Dedifferentiated amniotic fluid mesenchymal stem cell (primary cell): ENCODE measurements around the gene LPCAT1.

Experiments used
- DNase-seq: peaks from one replicate; pipeline ENCODE4 v3.0.0-alpha.2; 2016; ENCODE audit errors: extremely low spot score

Gene LPCAT1

DNA sequence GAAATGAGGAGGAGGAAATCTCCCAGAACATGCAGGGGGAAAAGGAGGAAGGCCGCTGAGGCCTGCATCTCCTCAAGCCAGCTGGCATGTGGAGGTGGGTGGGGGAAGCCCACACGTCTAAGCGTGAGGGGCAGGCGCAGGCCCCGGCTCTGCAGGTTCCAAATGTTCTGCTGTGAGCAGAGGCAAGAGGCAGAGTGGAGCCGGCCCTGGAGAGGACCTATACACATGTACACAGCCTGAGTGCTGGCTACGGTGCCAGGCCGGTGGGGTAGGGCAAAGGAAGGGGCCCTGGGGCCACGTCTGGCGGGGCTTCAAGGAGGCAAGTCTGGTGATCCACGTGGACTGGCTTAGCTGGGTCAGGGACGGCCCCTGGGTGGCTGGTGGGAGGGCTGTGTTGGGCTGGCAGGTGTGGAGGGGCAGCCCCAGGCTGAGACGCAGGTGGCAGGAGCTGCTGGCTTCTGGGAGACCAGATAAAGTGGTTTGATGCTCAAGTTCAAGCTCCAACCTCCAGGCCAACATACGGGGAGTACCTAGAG is 26.4 kb downstream of the LPCAT1 start:
- DNase-seq = no peak

DNA sequence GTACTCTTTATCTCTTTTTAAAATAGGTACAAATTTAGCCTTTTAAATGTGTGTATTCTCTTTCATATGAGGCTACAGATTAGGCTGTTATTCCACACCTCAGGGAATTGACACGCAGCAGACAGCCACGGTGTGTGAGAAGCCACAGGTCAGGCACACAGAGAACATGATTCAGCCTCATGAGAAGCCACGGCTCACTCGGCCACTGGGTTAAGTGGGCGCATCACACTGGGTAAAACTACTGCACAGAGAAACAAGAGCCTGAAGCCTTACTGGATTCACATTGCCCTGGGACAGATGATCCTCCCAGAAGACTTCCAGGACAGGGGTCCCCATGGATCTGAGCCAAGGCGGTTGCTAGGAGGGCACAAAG is 28.2 kb downstream of the LPCAT1 start:
- DNase-seq = no peak

DNA sequence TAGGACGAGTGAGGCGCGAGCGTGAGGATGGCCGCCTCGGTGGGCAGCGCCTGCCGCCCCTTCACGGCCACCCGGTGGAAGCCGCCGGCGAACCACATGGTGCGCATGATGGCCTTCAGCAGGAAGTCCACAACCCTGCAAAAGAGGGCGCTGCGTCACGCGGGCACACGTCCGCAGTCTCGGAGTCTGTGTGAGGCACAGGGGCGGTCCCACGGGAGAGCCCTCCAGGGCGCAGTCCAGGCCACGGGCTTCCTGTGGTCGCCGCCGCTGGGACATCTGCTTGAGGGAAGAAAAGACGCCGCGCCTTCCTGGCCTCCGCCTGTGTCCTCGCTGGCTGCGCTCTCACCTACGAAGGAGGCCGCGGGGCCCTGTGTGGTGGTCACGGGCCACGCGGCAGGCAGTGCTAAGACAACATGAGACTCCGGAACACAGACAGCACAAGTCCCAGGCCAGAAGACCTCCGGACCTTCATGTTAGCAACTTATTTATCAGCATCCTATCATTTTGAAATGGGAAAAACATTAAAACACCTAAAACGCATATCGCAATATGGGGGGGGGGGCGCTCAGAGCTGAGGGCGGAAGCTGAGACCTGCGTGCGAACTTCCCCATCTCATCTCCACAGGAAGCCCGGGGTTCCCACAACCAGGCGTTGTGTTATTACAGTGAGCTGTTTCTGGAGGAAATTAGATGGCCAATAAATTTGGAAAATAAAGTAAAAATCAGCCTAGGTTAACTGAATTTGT is 28.8 kb downstream of the LPCAT1 start:
- no peak for DNase-seq

DNA sequence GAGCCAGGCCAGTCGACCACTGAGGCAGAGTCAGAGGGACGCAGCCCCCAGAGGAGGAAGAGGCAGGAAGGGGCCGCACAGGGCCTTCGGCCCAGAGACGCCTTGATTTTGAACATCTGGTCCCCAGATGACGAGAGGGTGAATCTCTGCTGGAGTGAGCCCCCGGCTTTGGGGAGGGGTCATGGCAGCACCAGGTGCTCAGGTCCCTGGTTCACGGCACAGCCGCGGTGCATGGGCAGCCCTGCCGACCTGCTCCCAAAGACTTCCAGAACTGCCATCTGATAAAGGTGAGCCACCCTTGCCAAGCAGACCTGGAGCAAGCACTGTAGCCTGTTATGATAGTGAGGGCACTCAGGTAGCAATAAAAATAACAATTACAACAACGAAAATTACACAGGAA is 29.8 kb downstream of the LPCAT1 start:
- no peak for DNase-seq

DNA sequence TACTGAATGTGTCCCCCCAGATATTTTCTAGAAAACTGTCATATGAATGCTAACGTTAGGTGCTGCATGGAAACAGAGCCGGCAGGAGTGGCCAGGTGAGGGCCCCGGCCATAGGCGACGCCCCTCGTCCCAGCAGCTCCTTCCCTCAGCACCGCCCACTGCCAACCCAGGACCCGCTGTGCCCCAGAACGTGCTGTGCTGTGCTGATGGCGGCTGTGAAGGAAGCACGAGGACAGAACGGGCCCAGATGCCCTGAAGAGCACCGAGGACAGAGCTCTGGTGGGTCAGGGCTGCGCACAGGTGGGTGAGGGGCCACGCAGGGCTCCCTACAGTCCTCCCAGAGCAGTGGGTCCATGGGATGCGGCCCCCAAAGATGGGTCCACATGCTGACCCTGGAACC is 30.3 kb downstream of the LPCAT1 start:
- DNase-seq = no peak

DNA sequence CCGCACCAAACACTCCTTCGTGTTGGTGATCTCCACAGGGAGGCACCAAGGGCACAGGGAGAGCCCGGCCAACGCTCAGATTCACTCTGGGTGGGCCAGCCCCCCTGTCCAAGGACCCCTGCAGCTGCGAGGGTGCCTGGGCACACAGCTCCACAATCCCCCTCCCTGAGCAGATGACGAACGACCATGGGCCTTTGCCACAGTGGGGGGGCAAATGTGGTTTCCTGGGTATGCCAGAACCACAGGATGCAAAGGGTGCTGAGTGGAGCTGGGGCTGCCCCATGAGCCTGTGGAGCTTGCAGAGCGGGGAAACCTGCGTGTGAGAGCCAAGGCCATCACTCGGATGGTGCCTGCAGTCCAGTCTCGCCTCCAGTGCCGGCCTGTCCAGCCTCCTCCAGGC is 31.0 kb downstream of the LPCAT1 start:
- DNase-seq = no peak

DNA sequence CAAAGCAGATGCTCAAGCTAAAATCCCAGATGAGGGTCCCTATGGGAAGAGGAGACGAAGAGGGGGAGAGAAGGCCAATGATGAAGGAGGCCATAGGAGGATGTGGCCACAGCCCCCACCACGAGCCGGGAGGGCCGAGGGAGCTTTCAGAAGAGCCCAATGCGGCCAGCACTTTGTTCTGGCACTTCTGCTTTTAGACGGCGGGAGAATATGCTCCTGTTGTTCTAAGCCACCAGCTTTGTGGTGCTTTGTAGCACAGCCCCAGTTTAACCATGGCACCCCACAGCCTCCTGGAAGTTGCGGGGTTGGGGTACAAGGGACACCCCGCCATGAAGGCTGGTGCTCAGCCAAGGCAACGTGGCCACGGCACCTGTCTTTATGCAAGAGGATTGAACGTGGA is 33.4 kb downstream of the LPCAT1 start:
- DNase-seq = no peak

DNA sequence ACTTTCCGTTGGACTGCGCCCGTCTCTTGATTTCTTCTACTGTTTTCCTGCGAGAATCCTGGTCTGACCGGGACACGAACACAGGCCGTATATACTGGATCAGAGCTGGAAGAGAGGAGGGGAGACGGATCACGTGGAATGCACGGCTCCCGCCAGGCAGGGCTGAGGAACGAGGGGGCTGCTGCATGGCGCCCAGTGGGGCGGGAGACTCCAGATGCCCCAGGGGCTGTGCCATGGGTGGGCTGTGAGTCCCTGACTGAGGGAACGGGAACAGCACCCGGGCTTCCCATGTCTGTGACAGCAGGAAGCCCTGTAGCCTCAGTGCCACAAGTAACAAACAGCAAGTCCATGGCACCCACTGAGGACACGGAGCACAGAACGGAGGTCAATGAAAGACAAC is 34.0 kb downstream of the LPCAT1 start:
- no peak for DNase-seq

DNA sequence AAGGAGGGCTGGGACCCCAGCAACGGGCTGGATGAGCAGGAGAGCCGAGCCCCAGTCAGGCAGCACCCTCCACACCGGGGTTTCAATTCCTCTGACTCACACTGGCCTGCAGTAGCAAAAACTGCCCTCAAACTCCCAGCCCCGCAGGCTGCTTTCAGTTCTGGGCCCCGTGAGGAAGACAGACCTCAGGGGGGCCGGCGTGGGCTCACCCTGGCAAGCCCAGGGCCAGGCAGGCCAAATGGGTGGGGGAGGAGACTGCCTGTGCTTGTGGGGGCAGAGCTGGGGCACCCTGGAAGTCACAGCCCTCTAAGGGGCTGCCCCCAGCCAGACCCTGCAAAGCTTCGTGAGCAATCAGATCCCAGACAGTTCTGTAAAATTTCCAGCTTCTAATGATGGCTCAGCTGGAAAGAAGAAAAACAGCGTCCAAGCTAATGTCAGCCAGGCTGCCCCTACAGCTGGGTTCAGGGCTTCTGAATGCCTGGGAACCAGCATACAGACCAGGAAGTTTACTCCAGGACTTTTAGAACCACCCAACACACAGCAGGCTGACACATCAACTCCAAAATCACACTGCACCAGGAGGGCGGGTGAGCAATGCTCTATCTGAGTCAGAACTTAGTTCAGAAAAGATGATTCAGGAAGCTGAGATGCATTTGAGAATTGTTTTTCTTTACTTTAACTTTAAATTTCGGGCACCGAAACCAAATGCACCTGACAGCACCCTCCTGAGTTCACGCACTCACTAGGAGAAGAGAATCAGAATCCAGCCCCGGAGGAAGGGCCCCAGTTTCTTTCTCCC is 34.7 kb downstream of the LPCAT1 start:
- peak; percentile 43 for DNase-seq

DNA sequence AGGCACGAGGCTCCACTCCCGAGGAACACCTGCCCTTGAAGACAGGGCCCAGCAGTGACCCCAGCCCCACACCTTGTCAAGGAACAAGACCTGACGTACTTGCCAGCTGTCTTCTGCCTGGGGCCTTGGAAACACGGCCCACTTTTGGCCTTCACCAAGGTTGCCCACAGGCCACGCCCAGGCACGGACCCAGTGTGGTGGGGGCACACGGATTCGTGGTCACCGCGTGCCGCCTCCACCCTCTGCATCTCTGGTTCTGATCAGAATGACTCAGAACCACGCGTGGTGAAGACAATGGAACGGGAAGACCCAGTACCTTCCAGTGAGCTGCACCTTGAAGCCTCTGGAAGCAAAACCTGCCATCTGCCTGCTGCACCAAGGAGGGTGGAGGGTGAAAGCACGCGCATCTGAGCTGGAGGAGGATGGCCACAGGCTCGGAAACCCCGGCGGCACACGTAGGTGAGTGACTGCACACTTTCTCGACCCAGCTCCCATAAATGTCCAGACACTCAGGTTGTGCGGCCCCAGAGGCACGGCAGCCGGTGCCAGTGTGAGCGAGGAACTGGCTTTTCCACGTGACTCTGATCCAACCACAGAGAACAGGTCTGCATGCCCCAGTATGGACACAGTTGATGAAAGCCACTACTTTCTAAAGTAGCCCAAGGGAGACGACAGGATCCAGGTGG is 36.5 kb downstream of the LPCAT1 start:
- no peak for DNase-seq

DNA sequence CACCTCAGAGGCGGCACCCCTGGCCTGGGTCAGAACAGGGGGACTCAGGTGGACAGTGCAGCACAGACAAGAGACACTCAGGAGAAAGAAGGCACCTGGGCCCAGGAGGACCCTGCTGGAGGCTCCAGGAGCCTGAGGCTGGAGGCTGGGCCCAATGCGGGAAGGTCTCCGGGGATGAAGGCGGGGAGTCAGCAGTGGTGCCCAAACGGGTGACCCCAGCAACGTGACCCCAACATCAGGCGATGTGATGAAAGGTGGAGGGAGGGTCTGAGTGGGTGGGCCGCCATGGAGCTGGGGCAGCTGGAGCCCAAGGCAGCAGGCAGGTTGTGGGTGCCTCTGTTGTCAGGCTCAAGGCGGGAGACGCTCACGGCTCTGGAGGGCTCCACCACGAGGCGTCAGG is 37.5 kb downstream of the LPCAT1 start:
- DNase-seq = no peak

DNA sequence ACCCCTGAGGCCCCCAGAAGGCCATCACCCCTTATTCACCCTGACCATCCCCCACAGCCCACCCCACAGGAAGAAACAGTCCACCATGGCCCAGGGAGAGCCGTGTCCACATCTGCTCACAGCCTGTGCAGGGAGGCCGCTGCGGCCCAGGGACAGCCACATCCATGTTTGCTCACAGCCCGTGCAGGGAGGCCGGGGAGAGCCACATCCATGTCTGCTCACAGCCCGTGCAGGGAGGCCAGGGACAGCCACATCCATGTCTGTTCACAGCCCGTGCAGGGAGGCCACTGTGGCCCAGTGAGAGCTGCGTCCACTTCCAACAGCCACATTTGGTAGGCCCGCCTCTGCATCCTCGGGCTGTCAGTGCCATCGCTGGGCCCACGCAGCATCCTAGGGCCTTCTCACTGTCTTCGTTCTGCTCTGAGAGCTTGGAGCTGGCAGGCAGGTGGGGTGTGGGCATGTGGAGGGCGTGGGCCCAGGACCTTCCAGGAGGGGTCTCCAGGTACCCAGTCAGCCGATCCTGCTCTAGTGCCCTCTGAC is 38.1 kb downstream of the LPCAT1 start:
- no peak for DNase-seq

DNA sequence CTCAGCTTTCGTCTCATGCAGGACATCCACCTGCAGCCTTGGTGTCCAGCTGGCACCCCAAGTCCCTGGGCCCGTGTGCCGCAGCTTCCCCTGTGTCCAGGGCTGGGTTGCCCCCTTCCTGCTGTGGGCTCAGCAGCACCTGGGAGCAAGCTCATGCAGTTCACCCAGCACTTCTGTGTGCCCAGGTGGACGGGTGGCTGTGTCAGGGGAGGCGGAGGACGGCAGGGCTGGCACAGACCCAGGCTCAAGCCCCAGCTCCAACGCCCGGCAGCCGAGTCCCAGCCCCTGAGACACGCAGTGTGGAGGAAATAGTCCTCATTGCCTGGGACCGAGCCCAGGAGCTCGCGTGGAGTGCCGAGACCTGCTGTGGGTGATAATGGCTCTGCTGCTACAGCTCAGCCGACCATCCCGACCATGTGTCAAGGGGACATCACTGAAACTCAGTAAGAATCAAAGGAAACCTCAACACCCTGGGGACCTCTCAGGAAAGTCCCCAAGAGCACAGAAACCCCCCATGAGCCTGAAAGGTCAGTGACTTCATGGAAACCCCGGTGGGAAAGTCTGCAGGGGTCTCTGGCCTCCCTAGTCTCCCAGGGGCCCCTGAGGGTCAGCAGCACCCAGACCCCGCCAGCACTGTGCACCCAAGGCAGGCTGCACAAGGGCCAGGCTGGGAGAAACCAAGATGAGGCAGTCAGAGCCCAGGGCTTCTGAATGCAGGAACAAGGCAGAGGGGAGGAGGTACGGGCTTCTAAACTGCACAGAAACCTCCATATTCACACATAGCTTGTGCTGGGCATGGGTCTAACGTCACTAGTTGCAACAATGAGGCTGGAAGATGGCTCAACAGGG is 38.8 kb downstream of the LPCAT1 start:
- DNase-seq = no peak

DNA sequence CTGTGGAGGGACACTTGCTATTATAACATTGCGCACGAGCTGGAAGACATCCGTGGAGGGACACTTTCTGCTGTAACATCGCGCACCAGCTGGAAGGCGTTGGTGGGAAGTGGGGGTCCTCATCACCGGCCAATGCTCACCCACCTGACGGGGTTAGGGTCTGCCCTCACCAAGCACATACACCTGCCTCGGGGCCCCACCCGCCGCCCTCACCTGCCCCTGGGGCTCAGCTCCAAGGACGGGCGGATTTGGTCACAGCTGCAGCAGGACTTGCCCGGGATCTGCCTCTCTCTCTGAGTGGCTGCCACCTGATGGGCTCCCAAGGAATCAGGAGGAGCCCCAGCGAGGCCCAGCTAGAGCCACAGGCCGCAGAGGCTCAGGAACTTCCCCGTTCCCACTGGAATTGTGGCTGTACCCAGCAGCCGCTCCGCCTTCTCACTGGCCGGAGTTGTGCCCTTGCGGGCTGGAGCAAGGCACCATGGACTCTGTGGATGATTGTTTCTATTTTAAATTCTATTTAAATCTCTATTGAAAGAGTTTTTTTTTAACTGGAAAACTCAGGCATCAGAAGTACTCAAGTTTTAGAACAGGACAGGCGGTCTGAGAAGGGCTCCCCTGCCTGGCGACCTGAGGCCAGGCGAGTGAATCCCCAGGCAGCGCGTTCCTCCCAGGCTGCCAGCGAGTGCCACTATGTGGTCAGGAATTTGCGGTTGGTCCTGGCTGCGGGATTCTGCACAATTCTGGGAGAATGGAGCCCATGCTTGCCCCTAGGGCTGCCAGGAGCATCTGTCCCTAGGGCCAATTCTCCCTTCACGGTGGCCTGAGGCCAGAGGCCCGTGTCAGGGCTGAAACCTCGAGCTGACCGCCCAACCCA is 39.7 kb downstream of the LPCAT1 start:
- DNase-seq = no peak

DNA sequence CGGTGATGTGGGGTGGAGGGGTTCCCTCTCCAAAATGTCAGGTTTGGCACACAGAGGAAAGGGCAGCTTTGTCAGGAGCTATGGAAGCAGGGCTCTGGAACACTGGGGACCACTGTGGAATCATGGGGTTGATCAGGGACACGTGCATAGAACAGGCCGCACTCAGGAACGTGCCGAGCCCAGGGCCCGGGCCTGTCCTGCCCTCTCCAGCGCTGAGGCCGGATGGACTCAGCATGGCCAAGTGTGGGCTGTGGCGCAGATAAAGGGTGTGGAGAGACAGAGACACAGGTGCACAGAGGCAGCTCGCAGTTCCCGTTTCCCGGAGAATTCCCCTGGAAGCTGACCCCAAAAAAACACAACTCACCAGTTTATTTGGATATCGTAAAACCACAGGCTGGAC is 40.7 kb downstream of the LPCAT1 start:
- DNase-seq = no peak

DNA sequence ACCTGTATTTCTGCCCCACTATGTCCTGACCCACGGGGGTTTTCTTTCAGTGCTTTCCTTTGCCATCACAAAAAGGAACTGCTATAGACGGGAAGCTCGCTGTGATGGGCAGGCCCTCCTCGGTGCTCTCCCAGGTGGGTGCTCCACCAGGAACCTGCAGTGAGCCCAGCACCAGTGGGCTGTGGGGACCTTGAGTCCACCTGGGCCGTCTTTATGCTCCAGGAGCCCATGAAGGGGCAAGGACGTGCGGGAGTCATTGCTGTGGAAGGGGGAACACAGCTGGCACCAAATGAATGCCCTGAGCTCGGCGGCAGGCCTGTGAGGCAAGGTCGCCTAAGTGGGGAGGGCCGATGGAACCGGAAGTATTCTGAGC is 41.8 kb downstream of the LPCAT1 start:
- no peak for DNase-seq

DNA sequence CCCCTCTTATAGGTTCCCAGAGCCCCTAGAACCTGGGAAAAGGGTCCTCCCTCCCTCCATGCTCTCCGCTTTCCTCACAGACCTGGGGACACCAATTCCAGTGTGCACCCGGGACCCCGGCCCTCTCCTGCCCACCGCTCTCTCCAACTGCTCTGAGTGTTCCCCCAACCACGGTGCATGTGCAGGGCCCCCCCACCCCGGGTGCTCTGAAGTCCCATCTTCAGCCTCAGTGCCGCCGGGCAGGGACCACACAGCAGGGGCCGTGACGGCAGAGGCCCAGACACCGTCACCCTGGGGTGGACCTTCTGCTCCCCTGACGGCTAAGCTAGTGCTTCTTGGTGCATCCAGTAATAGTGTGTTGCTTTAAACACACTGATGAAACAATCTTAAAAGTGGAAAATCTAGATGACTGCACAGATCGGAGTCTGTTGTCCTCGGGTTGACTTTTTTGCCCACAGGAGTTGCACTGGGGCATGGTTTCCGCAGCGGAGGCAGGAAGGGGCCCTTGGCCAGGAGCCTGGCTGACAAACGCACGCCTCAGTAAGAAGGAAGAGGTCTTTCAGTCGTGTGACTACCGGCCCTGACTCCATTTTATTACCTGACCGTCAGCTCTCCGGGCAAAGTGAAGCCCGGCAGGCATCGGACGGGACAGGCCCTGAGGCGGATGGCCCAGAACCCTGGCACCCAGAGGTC is 42.3 kb downstream of the LPCAT1 start:
- no peak for DNase-seq

DNA sequence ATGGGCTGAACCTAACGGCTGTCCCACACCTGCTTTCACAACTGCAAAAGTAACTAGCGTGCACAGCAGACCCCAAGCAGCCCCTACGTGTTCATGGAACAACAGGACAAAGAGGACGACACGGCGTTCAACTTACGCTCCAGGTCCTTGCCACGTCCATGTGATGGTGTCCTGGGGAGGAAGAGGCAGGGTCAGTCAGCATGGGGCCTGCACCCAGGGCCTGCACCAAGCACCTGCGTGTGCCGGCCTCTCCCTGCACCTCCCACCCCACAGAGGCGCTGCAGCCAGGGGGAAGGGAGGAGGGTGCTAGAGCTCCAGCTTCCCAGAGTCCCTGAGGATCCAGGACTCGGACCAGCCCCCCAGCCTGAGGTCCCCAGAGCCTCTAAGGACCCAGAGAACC is 43.0 kb downstream of the LPCAT1 start:
- DNase-seq = no peak

DNA sequence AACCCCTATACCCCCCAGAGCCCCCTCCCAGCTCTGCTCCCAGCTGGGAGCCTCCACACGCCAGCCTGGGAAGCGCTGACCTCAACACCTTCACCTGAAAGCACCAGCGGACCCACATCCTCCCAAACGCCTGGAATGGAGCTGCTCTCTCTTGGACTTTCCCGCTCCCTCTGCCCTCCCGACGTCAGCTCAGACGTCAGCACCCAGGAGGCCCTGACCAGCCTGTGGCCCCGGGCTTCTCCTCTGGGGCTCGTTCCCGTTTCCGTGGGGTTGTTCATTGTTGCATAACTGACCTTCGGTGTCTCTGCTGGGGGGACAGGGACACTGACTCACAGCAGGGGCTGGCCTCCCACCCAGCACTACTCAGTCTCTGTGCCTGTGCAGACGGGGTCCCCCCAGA is 43.5 kb downstream of the LPCAT1 start:
- DNase-seq = no peak
